HG03039 (cell line): ENCODE data around the gene DLGAP4.
"Not testable (repeated sequence)": the region's sequence is repeated elsewhere in the genome, so short reads cannot be mapped to it uniquely, and the experiment has no call there.

Source experiments
- ATAC-seq: cut with Tn5 transposase; IDR thresholded peaks from one replicate; pipeline ENCODE4 v1.9.1; 2021; ENCODE audit warnings: mild to moderate bottlenecking, moderate library complexity; ENCODE audit not compliant: unreplicated experiment

The DLGAP4 gene

GRCh38 chr20:36490191-36490590, 184.1 kb downstream of the DLGAP4 start:
- ATAC-seq = no peak

- ATAC-seq = no peak
Measured at GRCh38 chr20:36491901-36492617, 185.9 kb downstream of the DLGAP4 start.

- ATAC-seq = no peak
Measured at GRCh38 chr20:36493051-36493800, 187.1 kb downstream of the DLGAP4 start.

- ATAC-seq = no peak
Measured at GRCh38 chr20:36493801-36494114, 187.6 kb downstream of the DLGAP4 start.

GRCh38 chr20:36496707-36497669, 190.8 kb downstream of the DLGAP4 start:
- no peak for ATAC-seq

GRCh38 chr20:36497856-36498255, 191.7 kb downstream of the DLGAP4 start:
- ATAC-seq = no peak

GRCh38 chr20:36498386-36499179, 192.4 kb downstream of the DLGAP4 start:
- ATAC-seq = no peak

GRCh38 chr20:36499211-36499610, 193.1 kb downstream of the DLGAP4 start:
- ATAC-seq = no peak

GRCh38 chr20:36499723-36500501, 193.8 kb downstream of the DLGAP4 start:
- ATAC-seq = no peak

- ATAC-seq = no peak
Measured at GRCh38 chr20:36501367-36502006, 195.3 kb downstream of the DLGAP4 start.

GRCh38 chr20:36504295-36504694, 198.2 kb downstream of the DLGAP4 start:
- no peak for ATAC-seq

- no peak for ATAC-seq
Measured at GRCh38 chr20:36506253-36506652, 200.1 kb downstream of the DLGAP4 start.

GRCh38 chr20:36507746-36508145, 201.6 kb downstream of the DLGAP4 start:
- no peak for ATAC-seq

GRCh38 chr20:36519012-36519719, 213.0 kb downstream of the DLGAP4 start:
- ATAC-seq = no peak

GRCh38 chr20:36519944-36520343, 213.8 kb downstream of the DLGAP4 start:
- no peak for ATAC-seq

GRCh38 chr20:36521526-36521925, 215.4 kb downstream of the DLGAP4 start:
- no peak for ATAC-seq

GRCh38 chr20:36522412-36522811, 216.3 kb downstream of the DLGAP4 start:
- ATAC-seq = not testable (repeated sequence)

- no peak for ATAC-seq
Measured at GRCh38 chr20:36523341-36523740, 217.2 kb downstream of the DLGAP4 start.
